Common myeloid progenitor, CD34-positive (primary cell): ENCODE results near the gene TBR1.

ENCODE experiments used
- CTCF ChIA-PET: fragments of 350-600 bp; sonication (Branson Sonifier 250); formaldehyde crosslinking; loops from one replicate; lab custom pipeline; 2021; ENCODE audit warnings: antibody characterized with exemption; lab: Charles Lee
- POLR2A ChIA-PET: fragments of 350-600 bp; sonication (Branson Sonifier 250); formaldehyde crosslinking; loops from one replicate; lab custom pipeline; 2021; ENCODE audit warnings: antibody characterized with exemption; lab: Charles Lee
- DNase-seq, 3 donors: peaks; one replicate each; pipeline versions ENCODE4 v3.0.0 to v3.0.0-alpha.2; 2013
- H3K27ac ChIP-seq, 2 experiments: 1 replicate in 1 of 2; 2 replicates in 1 of 2; pipeline ENCODE4 v1.7.0; 2013; ENCODE audit warnings: inconsistent platforms in 2 of 2, low read length in 2 of 2, mild to moderate bottlenecking in 2 of 2, low read depth in 1 of 2, moderate library complexity in 1 of 2; ENCODE audit not compliant: severe bottlenecking in 2 of 2, insufficient read depth in 1 of 2, poor library complexity in 1 of 2
- H3K27me3 ChIP-seq, 5 experiments: replicated peaks in 2 of 5; 1 replicate in 3 of 5; 2 replicates in 2 of 5; pipeline versions ENCODE4 v1.6.1 to v1.7.0; 2013; ENCODE audit warnings: low read length in 4 of 5, mild to moderate bottlenecking in 2 of 5, moderate library complexity in 2 of 5, inconsistent platforms in 1 of 5; ENCODE audit not compliant: insufficient read depth in 5 of 5, control insufficient read depth in 4 of 5
- H3K36me3 ChIP-seq, 4 experiments: 1 replicate in 2 of 4; 2 replicates in 2 of 4; pipeline versions ENCODE4 v1.6.1 to v1.7.0; 2013; ENCODE audit warnings: low read length in 3 of 4, control low read depth in 1 of 4, mild to moderate bottlenecking in 1 of 4; ENCODE audit not compliant: control insufficient read depth in 4 of 4, insufficient read depth in 4 of 4
- H3K4me1 ChIP-seq, 4 experiments: 1 replicate in 3 of 4; 2 replicates in 1 of 4; pipeline versions ENCODE4 v1.6.1 to v1.7.1; 2013; ENCODE audit warnings: low read length in 3 of 4, mild to moderate bottlenecking in 3 of 4, control low read depth in 1 of 4, inconsistent platforms in 1 of 4, moderate library complexity in 1 of 4; ENCODE audit not compliant: control insufficient read depth in 4 of 4, insufficient read depth in 4 of 4; ENCODE audit errors: control extremely low read depth in 1 of 4
- H3K4me3 ChIP-seq, 7 experiments: 1 replicate in 4 of 7; 2 replicates in 3 of 7; pipeline versions ENCODE4 v1.5.1 to v1.7.0; 2013; ENCODE audit warnings: mild to moderate bottlenecking in 7 of 7, low read length in 6 of 7, moderate library complexity in 6 of 7, inconsistent platforms in 2 of 7, low read depth in 2 of 7, control low read depth in 1 of 7; ENCODE audit not compliant: insufficient read depth in 4 of 7, control insufficient read depth in 1 of 7; ENCODE audit errors: extremely low read depth in 1 of 7
- H3K9me3 ChIP-seq, 5 experiments: 1 replicate in 4 of 5; 2 replicates in 1 of 5; pipeline versions ENCODE4 v1.6.1 to v1.7.1; 2013; ENCODE audit warnings: low read length in 4 of 5, mild to moderate bottlenecking in 2 of 5, inconsistent platforms in 1 of 5, low read depth in 1 of 5, moderate library complexity in 1 of 5; ENCODE audit not compliant: control insufficient read depth in 4 of 5, insufficient read depth in 2 of 5; ENCODE audit errors: control extremely low read depth in 1 of 5
- WGBS: methylation state at CpG from one replicate; pipeline ENCODE4 v1.1.5; 2013; ENCODE audit not compliant: insufficient coverage; 5-methylcytosine and 5-hydroxymethylcytosine counted together

Gene TBR1

GRCh38 chr2:161379740-161380139, 36.4 kb upstream of the TBR1 start:
- no peak for DNase-seq
- ChIA-PET CTCF (interaction anchor here (1.2 kb wide), 1 partner anchor 10 kb away, joined by 3 read pairs; no protein-coding TSS in a partner anchor), POLR2A (interaction anchor here (0.5 kb wide), 1 partner anchor 114 kb away, joined by 3 read pairs; no protein-coding TSS in a partner anchor)
- Histone ChIP-seq H3K27ac (no peak overlapping the region), H3K27me3 (no peaks in the 10 kb centered on the region), H3K4me3 (no peak overlapping the region), H3K36me3 (peaks cover 0 to 4% (median 1%) of the 10 kb centered on the region in 4 experiments), H3K4me1 (no peaks in the 10 kb centered on the region), H3K9me3 (no peaks in the 10 kb centered on the region)
- WGBS = no CpG with 5 or more reads among the region's 2 CpGs

- Histone ChIP-seq H3K9me3 (no peaks in the 10 kb centered on the region), H3K4me1 (no peaks in the 10 kb centered on the region), H3K36me3 (peaks cover 0 to 4% (median 1%) of the 10 kb centered on the region in 4 experiments), H3K27ac (no peak overlapping the region), H3K27me3 (no peaks in the 10 kb centered on the region), H3K4me3 (no peak overlapping the region)
- ChIA-PET POLR2A (no interaction called here), CTCF (no interaction called here)
- no peak for DNase-seq
- WGBS = no CpG with 5 or more reads among the region's 3 CpGs
These were observed 34.6 kb upstream of the TBR1 start for GRCh38 chr2:161381546-161381945.

DNA sequence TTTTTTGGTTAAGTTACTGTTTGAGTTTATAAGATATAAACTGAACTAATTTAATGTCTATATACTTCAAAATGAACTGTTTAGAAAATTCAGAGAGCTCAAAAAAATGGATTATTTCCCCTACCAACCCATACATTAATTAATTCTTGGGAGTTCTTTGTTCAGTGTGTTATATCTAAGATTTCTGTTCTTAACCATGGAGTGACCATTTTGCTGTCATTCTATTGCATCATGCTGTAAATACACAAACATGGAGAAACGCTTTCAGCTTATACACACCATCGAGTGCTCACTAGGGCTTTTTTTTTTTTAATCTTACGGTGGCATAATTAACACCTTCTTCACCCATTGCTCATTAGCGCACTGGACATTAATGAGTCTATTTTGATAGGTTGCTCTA, 33.4 kb upstream of the TBR1 start:
- CTCF ChIA-PET = no interaction called here
- Histone ChIP-seq H3K27me3 (no peaks in the 10 kb centered on the region), H3K4me1 (no peaks in the 10 kb centered on the region), H3K4me3 (no peak overlapping the region), H3K27ac (no peak overlapping the region), H3K36me3 (peaks cover 0 to 7% (median 1%) of the 10 kb centered on the region in 4 experiments), H3K9me3 (no peaks in the 10 kb centered on the region)
- POLR2A ChIA-PET = no interaction called here
- no peak for DNase-seq
- no CpG with 5 or more reads among the region's 4 CpGs for WGBS

GRCh38 chr2:161384864-161385263, 31.2 kb upstream of the TBR1 start:
- POLR2A ChIA-PET = no interaction called here
- CTCF ChIA-PET = no interaction called here
- peak in 2 of 3 donors; percentile 40 to 53 for DNase-seq
- Histone ChIP-seq H3K9me3 (no peaks in the 10 kb centered on the region), H3K27me3 (no peaks in the 10 kb centered on the region), H3K4me3 (no peak overlapping the region), H3K4me1 (peaks cover 0 to 10% (median 7%) of the 10 kb centered on the region in 4 experiments), H3K27ac (no peak overlapping the region), H3K36me3 (peaks cover 0 to 10% (median 0%) of the 10 kb centered on the region in 4 experiments)

GRCh38 chr2:161386228-161386824, 29.8 kb upstream of the TBR1 start:
- Histone ChIP-seq H3K4me3 (no peak overlapping the region), H3K9me3 (no peaks in the 10 kb centered on the region), H3K4me1 (peaks cover 2 to 10% (median 7%) of the 10 kb centered on the region in 4 experiments), H3K27me3 (no peaks in the 10 kb centered on the region), H3K27ac (no peak overlapping the region), H3K36me3 (peaks cover 0 to 22% (median under 1%) of the 10 kb centered on the region in 4 experiments)
- no peak for DNase-seq
- no CpG with 5 or more reads among the region's 2 CpGs for WGBS
- ChIA-PET POLR2A (no interaction called here), CTCF (no interaction called here)

DNA sequence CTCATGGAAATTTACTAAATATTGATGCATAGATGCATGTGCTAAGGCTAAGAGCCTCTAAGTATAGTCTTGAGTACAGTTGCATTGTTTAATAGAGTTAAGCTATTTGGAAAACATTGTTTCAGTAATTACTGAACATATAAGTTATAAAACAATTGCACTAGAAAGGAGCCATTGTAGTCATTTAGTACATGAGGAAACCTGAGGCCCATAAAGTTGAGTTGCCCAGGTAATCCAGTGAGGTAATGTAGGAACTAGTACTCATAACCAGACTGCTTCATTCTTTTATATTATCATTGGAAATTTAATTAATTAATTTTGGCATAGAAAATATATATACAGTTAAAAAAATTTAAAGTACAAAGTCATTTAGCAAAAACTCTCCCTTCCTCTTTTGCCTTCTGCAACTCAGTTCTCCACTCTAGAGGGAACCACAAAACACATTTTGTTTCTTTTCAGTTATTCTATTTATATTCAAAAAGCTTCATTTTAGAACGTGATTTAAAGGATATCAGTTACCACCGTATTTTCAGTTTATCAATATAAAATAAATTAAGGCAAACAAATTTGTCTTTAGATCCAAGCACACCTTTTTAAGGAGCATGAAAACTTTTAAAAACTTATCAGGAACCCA, 27.8 kb upstream of the TBR1 start:
- H3K4me1 ChIP-seq = peaks cover 2 to 10% (median 7%) of the 10 kb centered on the region in 4 experiments
- H3K27ac ChIP-seq = no peak overlapping the region
- POLR2A ChIA-PET = no interaction called here
- DNase-seq = peak in 2 of 3 donors; percentile 26 to 44
- peaks cover under 1 to 30% (median 6%) of the 10 kb centered on the region in 4 experiments for H3K36me3 ChIP-seq
- no peaks in the 10 kb centered on the region for H3K27me3 ChIP-seq
- H3K4me3 ChIP-seq = no peak overlapping the region
- WGBS = no CpG with 5 or more reads among the region's 2 CpGs
- no peaks in the 10 kb centered on the region for H3K9me3 ChIP-seq
- CTCF ChIA-PET = interaction anchor here (1.3 kb wide), 1 partner anchor 22 kb away, joined by 3 read pairs; no protein-coding TSS in a partner anchor
